Tibial artery (tissue), 4 donors: ENCODE measurements around the gene NCEH1.

Experiments
- DNase-seq, 2 donors: peaks; one replicate each; pipeline ENCODE4 v3.0.0-alpha.2; 2019
- H3K27ac ChIP-seq, 2 donors: fragments of 200-600 bp; sonication (generic) in 1 of 2; 1 replicate in 1 of 2; 2 replicates in 1 of 2; pipeline ENCODE4 v1.5.1; 2018 to 2019; ENCODE audit warnings: mild to moderate bottlenecking in 1 of 2
- H3K27me3 ChIP-seq, 2 donors: fragments of 200-600 bp; sonication (generic) in 1 of 2; one replicate each; pipeline versions ENCODE4 v1.5.1 to v1.6.0; 2016 to 2019
- H3K36me3 ChIP-seq, 3 donors: fragments of 200-600 bp; sonication (generic) in 2 of 3; one replicate each; pipeline ENCODE4 v1.5.1; 2016 to 2019; ENCODE audit warnings: mild to moderate bottlenecking in 2 of 3
- H3K4me1 ChIP-seq, 4 donors: fragments of 200-600 bp; sonication (generic) in 2 of 4; 1 replicate in 3 of 4; 2 replicates in 1 of 4; pipeline ENCODE4 v1.5.1; 2016 to 2019
- H3K4me3 ChIP-seq, 2 donors: fragments of 200-600 bp; sonication (generic) in 1 of 2; 1 replicate in 1 of 2; 2 replicates in 1 of 2; pipeline ENCODE4 v1.5.1; 2018 to 2019; ENCODE audit warnings: mild to moderate bottlenecking in 2 of 2
- H3K9me3 ChIP-seq, 3 donors: fragments of 200-600 bp; sonication (generic) in 1 of 3; one replicate each; pipeline ENCODE4 v1.5.1; 2016 to 2019
- intact Hi-C: fragments of 100-400 bp; cut with DNase I; formaldehyde crosslinking; loops from one replicate; pipeline ENCODE4 v1.15.0; 2023; ENCODE audit warnings: low total_unique reads
- TF ChIP-seq, protein P1 (sequence below), 2 experiments: fragments of 200-600 bp in 1 of 2; fragments of 450-650 bp in 1 of 2; IDR thresholded peaks; one replicate each; pipeline ENCODE4 v1.5.1; 2017 to 2019; ENCODE audit warnings: antibody characterized with exemption in 2 of 2, mild to moderate bottlenecking in 1 of 2, moderate library complexity in 1 of 2

The NCEH1 gene

DNA sequence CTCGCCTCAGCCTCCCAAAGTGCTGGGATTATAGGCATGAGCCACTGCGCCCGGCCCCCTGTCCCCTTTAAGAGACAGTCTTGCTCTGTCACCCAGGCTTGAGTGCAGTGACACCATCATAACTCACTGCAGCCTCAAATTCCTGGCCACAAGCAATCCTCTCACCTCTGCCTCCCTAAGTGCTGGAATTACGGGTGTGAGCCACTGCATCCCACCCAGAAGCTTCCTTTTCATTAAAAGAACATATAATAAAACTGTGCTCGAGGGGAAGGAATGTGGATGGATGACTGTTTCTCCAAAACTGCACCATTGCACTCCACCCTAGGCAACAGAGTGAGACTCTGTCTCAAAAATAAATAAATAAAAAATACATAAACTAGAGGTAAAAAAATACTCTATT lies 70.1 kb downstream of the NCEH1 start:
- Histone ChIP-seq H3K9me3 (no peaks in the 10 kb centered on the region), H3K27me3 (no peaks in the 10 kb centered on the region)
- intact Hi-C loops: no loop called here

DNA sequence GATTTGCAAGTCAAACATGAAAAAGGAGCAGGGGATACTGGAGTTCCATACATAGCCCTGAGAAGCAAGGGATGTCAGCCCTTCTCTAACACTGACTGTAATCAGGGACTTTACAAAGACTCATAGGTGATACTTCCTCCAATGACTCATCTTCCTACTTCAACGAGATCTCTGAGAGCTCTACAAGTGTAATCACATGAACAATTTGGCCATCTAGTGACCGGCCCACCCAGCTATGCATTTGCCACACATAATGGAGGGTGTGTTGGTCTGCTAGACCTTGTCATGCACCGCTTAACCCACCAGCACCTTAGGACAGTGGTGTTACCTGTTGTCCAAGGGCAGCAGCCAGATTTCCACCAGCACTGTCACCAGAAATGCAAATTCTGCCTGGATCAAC lies 75.3 kb downstream of the NCEH1 start:
- no peaks in the 10 kb centered on the region for H3K9me3 ChIP-seq
- no peak overlapping the region for H3K4me3 ChIP-seq
- DNase-seq: no peak
- peaks cover 0 to 13% (median 5%) of the 10 kb centered on the region in 4 donors for H3K4me1 ChIP-seq
- intact Hi-C loops: no loop called here
- TF ChIP-seq, protein P1, sequence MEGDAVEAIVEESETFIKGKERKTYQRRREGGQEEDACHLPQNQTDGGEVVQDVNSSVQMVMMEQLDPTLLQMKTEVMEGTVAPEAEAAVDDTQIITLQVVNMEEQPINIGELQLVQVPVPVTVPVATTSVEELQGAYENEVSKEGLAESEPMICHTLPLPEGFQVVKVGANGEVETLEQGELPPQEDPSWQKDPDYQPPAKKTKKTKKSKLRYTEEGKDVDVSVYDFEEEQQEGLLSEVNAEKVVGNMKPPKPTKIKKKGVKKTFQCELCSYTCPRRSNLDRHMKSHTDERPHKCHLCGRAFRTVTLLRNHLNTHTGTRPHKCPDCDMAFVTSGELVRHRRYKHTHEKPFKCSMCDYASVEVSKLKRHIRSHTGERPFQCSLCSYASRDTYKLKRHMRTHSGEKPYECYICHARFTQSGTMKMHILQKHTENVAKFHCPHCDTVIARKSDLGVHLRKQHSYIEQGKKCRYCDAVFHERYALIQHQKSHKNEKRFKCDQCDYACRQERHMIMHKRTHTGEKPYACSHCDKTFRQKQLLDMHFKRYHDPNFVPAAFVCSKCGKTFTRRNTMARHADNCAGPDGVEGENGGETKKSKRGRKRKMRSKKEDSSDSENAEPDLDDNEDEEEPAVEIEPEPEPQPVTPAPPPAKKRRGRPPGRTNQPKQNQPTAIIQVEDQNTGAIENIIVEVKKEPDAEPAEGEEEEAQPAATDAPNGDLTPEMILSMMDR (IDR thresholded peaks at IDR 0.05): no peak
- no peak overlapping the region for H3K27ac ChIP-seq
- H3K27me3 ChIP-seq: no peaks in the 10 kb centered on the region
- peaks cover 11 to 21% (median 18%) of the 10 kb centered on the region in 3 donors for H3K36me3 ChIP-seq

More for the DNA sequence above, 70.1 kb downstream of the NCEH1 start:
- Histone ChIP-seq H3K4me3 (no peak overlapping the region), H3K27ac (no peak overlapping the region), H3K4me1 (peaks cover 0 to under 1% (median under 1%) of the 10 kb centered on the region in 4 donors), H3K36me3 (peaks cover 0 to 23% (median 17%) of the 10 kb centered on the region in 3 donors)
- no peak for DNase-seq
- TF ChIP-seq, protein P1 (IDR thresholded peaks at IDR 0.05): no peak

DNA sequence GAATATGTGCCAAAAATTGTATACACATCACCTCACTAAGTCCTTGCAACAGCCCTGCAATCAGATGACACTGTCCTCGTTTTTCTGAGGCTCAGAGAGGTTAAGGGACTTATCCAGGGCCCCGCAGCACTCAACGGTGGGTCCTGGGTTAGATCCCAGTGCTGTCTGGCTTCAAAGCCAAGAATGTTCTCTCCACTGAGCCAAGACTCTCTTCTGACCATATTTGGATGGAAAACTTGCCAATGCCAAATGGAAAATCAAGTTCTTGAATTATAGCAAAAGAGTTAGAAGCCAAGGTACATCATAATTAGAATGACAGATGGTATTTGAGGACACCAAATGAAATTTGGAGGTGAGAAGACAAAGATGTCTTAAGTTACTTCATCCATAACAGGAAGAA lies 75.9 kb downstream of the NCEH1 start:
- no peak for DNase-seq
- no peaks in the 10 kb centered on the region for H3K27me3 ChIP-seq
- peaks cover 0 to 13% (median 5%) of the 10 kb centered on the region in 4 donors for H3K4me1 ChIP-seq
- intact Hi-C loops: no loop called here
- no peaks in the 10 kb centered on the region for H3K9me3 ChIP-seq
- peaks cover 11 to 21% (median 18%) of the 10 kb centered on the region in 3 donors for H3K36me3 ChIP-seq
- H3K4me3 ChIP-seq: no peak overlapping the region
- TF ChIP-seq, protein P1 (IDR thresholded peaks at IDR 0.05): no peak
- H3K27ac ChIP-seq: no peak overlapping the region

DNA sequence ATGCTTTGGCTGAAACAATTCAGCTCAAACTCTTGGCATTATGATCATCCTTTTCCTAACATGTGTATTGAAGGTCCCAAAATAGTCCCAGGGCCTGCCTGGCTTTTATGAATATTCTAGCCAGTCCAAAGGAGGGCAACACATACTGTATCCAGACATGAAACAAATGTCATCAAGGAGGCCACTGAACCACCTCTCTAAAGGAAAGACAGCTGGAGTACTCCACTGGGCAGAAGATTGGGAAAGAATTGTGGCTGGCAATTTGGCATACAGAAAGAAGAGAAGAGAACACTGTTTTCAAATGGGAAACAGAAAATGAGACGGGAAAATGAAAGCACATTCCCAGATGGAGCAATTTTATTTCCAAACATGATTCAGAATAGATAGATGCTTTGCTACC lies 80.6 kb downstream of the NCEH1 start:
- Histone ChIP-seq H3K36me3 (peaks cover 11 to 21% (median 14%) of the 10 kb centered on the region in 3 donors), H3K9me3 (no peaks in the 10 kb centered on the region), H3K27me3 (no peaks in the 10 kb centered on the region), H3K4me1 (peaks cover 0 to 8% (median 3%) of the 10 kb centered on the region in 4 donors), H3K27ac (no peak overlapping the region), H3K4me3 (no peak overlapping the region)
- DNase-seq: no peak
- intact Hi-C loops: no loop called here
- TF ChIP-seq, protein P1 (IDR thresholded peaks at IDR 0.05): no peak

DNA sequence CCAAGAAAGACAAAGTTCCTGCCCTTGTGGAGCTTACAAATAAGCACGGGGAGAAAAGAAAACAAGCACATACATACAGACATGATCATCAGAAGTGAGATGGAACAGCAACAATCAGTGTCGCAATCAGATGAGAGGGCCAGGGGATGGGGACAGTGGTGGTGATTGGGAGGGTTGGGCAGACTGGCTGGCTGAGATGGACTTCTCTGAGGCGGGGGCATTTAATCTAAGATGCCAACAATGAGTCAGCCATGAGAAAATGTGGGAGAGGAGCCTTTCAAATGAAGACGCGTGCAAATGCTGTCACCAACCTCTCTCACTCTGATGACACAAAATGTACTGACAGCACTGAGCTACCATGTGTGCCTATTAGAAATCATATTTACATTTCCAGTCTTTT lies 81.4 kb downstream of the NCEH1 start:
- Histone ChIP-seq H3K4me3 (no peak overlapping the region), H3K4me1 (no peaks in the 10 kb centered on the region), H3K27ac (no peak overlapping the region), H3K36me3 (peaks cover 11 to 15% (median 14%) of the 10 kb centered on the region in 3 donors), H3K9me3 (no peaks in the 10 kb centered on the region), H3K27me3 (no peaks in the 10 kb centered on the region)
- TF ChIP-seq, protein P1 (IDR thresholded peaks at IDR 0.05): no peak
- intact Hi-C loops: no loop called here
- no peak for DNase-seq
